GM19372 (cell line): Measurements from ENCODE around the gene CWC27.

Experiments used
- ATAC-seq: cut with Tn5 transposase; IDR thresholded peaks from one replicate; pipeline ENCODE4 v1.9.1; 2021; ENCODE audit warnings: mild to moderate bottlenecking, low read depth, moderate library complexity; ENCODE audit not compliant: unreplicated experiment

Gene CWC27

DNA sequence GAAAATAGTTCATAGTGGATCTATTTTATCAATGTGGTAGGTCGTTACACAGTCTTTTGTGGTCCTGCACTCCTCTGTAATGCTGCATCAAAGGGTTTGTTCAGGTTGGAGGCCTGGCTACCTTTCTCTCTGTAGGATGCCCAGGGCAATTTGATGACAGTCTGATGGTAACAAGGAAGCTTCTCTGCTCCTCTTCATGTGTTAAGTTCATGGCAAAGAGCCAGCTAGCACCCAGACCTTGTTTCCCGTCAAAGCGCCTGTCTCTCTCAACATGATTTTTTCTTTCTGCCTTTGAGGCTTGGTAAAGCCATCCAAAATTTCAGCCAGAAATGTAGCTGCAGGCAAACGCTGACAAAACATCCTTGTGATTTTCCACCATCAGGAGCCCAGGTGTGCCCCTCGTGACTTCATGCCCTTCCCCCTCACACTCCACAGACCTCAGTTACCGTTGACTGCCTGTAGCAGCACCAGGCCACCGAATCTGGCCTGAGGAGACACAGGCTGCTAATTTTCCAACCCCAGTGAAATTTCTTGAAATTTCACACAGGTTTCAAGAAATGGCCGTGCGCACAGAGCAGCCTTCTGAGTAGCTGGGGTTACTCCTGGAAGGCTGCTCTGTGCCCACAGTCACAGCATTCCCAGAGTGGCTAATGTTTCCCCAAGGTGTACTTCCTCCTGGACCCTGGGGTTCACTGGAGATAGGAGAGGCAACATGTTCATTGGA is 292.7 kb downstream of the CWC27 start:
- peak; percentile 63 for ATAC-seq

DNA sequence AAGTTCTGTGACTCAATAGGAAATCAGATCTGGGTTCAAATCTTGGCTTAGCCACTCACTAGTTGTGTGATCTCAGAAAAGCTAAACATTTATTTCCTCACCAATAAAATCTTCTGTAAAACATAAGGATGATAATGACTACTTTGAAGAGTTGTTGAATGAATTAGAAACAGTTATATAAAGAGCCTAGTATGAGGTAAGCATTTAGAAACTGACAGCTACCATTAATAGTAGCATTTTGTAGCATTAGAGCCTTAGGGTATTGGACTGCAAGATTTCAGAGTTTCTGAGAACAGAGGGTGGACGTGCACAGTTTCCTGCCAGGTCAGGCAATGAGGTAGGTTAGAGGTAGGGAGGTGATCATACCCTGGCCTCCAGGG is 293.2 kb downstream of the CWC27 start:
- peak; percentile 25 for ATAC-seq

DNA sequence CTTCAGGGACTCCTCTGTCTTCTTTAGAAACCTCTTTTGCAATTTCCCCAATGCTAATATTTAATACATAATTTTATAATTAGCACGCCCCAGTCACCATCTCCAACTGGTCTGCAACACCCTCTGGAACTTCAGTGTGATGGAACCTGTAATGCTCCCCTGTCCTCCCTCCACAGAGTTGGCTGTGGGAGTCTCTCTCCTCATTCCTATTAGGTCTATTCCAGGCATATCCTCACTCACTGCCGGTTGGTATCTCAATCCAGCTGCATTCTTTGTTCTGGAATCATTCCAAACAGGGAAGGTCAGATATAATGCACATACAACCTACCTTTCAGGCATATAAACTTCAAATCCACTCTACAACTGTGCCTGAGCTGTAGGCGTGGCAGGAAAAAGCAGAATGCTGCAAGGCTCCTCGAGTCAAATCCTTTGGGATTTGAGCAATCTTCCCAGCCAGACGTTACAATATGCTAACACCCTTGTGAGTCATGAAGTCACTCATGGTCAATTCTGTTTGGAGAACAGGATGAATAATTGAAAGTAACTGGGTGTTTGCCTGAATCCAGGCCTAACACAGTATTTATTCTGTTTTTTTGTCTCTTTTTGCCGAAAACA is 293.8 kb downstream of the CWC27 start:
- no peak for ATAC-seq

DNA sequence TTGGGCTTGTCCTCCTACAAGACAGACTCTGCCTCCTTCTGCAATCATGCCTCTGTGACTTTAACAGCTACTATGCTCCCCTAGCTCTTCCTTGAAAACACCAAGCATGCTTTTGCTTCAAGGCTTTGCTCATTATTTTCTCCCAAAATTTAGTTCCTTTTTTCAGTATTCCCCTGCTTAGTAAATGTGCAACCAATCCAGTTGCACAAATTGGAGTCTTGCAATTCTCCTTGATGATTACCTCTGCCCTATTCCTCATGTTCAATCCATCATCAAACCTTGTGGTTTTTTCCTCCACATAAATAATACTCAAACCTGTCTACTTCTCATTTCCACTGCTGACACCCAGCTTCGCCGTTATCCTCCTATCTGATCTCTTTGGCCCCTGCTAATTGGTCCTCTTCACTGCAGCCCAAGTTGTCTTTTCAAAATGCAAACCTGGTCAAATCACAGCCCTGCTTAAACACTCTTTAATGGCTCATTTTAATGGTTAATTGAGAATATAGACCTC is 296.3 kb downstream of the CWC27 start:
- no peak for ATAC-seq

DNA sequence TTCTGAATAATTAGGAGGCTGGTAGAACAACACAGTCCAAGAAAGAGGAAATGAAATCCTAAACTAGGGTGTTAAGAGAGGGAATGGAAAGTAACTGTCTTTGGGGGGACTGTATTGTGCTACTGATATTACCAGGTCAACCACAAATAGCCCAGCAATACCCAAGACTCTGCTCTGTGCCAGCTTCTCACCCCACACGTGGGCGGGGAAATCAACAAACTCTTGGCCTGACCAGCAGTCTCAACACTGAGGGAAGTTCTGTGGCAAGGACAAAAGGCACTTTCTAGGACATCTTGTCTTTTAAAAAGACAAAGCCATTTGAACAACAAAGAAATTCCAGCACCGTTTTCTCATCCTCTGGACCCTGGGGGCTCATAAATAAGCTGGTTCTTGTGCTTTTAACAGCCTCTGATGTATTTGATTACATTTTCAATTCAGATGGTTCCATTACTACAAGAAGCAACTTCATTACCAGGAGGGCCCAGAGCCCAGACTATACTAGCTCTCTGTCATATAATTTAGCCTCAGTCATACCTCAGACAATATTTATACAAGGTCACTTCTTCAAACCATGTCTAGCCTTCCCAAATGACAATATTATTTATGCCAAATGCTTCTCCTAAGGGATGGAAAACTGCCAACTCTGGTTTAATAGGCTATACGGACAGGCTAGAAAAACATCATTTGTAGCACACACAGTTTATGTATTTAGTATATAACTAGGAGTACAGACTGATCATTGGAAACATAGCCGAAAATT is 297.8 kb downstream of the CWC27 start:
- peak; percentile 48 for ATAC-seq

DNA sequence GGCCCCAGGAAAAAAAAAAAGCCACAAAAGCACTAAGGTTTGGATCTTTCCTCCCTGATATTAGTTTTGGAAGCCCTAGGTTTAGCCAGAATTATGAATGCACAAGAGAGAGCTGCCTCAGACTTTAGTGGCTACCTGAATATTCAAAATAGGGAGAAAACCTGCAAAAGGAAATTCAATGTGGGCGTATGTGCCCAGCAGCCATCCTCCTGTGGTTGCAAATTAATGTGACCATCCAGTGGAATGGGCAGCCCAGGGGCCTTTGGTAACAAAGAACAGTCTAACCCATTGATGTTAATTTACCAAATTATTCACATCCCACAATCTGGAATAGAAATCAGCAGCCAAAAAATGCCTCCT is 298.4 kb downstream of the CWC27 start:
- no peak for ATAC-seq
